HCT116 (cell line): ENCODE measurements around the gene ARFIP2. TPM values are rescaled to one million over a fixed set of nuclear protein-coding genes. Genes with fewer than 3 reads are reported as not detected.

ENCODE experiments used
- ATAC-seq: fragments of 200-7000 bp; cut with Tn5 transposase; 2 replicates; pipeline ENCODE4 v1.9.1; 2020; ENCODE audit warnings: mild to moderate bottlenecking, moderate library complexity
- BruUV-seq: library from RNA; stranded (reverse); fragments of 400-500 nt; replicated peaks from 2 replicates; lab custom pipeline; 2021; lab: Mats Ljungman, UMichigan
- CTCF ChIA-PET: fragments of 300-600 bp; sonication (Branson Sonifier 250); formaldehyde crosslinking; loops from one replicate; lab custom pipeline; 2021; ENCODE audit warnings: antibody characterized with exemption; lab: Charles Lee
- POLR2A ChIA-PET: fragments of 300-600, 350-600 bp; sonication (Branson Sonifier 250); formaldehyde crosslinking; loops from one replicate; lab custom pipeline; 2021; ENCODE audit warnings: antibody characterized with exemption; lab: Charles Lee
- RAD21 ChIA-PET, 2 experiments: fragments of 300-600 bp; sonication (Branson Sonifier 250); formaldehyde crosslinking; loops; one replicate each; lab custom pipeline; 2023; ENCODE audit warnings: low total read pairs in 2 of 2; ENCODE audit not compliant: uncharacterized antibody in 2 of 2, unreplicated experiment in 2 of 2, low non-redundant PET in 1 of 2; lab: Charles Lee
- DNase-seq: peaks from one replicate; pipeline ENCODE4 v3.0.0-alpha.2; 2010; ENCODE audit warnings: low read depth, low spot score
- H2AFZ ChIP-seq: fragments of 200-600 bp; shearing (Covaris generic), sonication (generic); 2 replicates; pipeline ENCODE4 v1.6.1; 2017; ENCODE audit warnings: low read depth, mixed run types, mixed read lengths, antibody characterized with exemption, low read length; ENCODE audit not compliant: poor library complexity, severe bottlenecking
- H3K27ac ChIP-seq: 2 replicates; pipeline ENCODE4 v1.5.1; 2012; ENCODE audit warnings: low read depth, low read length
- H3K27me3 ChIP-seq: fragments of 200-600 bp; sonication (generic); 2 replicates; pipeline ENCODE4 v1.6.1; 2016; ENCODE audit warnings: mixed run types, low read length, mixed read lengths; ENCODE audit not compliant: insufficient read depth
- H3K36me3 ChIP-seq, 2 experiments: fragments of 200-500 bp in 1 of 2; fragments of 200-600 bp in 1 of 2; sonication (Bioruptor generic) in 1 of 2; sonication (generic) in 1 of 2; 2 replicates each; pipeline versions ENCODE4 v1.5.1 to v1.6.1; 2014 to 2016; ENCODE audit warnings: low read length in 2 of 2, inconsistent platforms in 1 of 2, mixed read lengths in 1 of 2, mixed run types in 1 of 2; ENCODE audit not compliant: insufficient read depth in 2 of 2, control insufficient read depth in 1 of 2
- H3K4me1 ChIP-seq, 2 experiments: fragments of 200-600 bp in 1 of 2; sonication (generic) in 1 of 2; 2 replicates each; pipeline versions ENCODE4 v1.5.1 to v1.6.1; 2012 to 2017; ENCODE audit warnings: low read length in 2 of 2, inconsistent platforms in 1 of 2, mild to moderate bottlenecking in 1 of 2, mixed read lengths in 1 of 2, mixed run types in 1 of 2, moderate library complexity in 1 of 2; ENCODE audit not compliant: insufficient read depth in 2 of 2, control insufficient read depth in 1 of 2
- H3K4me2 ChIP-seq: fragments of 200-600 bp; sonication (generic); 2 replicates; pipeline ENCODE4 v1.6.1; 2017; ENCODE audit warnings: mixed run types, low read length, mixed read lengths
- H3K4me3 ChIP-seq, 2 experiments: fragments of 200-600 bp in 1 of 2; sonication (generic) in 1 of 2; replicated peaks in 1 of 2; 2 replicates each; pipeline ENCODE4 v1.5.1; 2011 to 2016; ENCODE audit warnings: low read length in 2 of 2, control low read depth in 1 of 2, low read depth in 1 of 2, mild to moderate bottlenecking in 1 of 2, mixed read lengths in 1 of 2, mixed run types in 1 of 2
- H3K79me2 ChIP-seq: fragments of 200-600 bp; sonication (generic); 2 replicates; pipeline ENCODE4 v1.6.1; 2017; ENCODE audit warnings: mild to moderate bottlenecking, mixed run types, low read length, moderate library complexity, mixed read lengths; ENCODE audit not compliant: insufficient read depth
- H3K9ac ChIP-seq: fragments of 200-600 bp; sonication (generic); 2 replicates; pipeline ENCODE4 v1.6.1; 2016; ENCODE audit warnings: low read length, mixed read lengths
- H3K9me2 ChIP-seq: fragments of 200-600 bp; sonication (generic), shearing (Covaris generic); 2 replicates; pipeline ENCODE4 v1.6.1; 2017; ENCODE audit warnings: mixed run types, mild to moderate bottlenecking, moderate library complexity; ENCODE audit not compliant: insufficient read depth
- H3K9me3 ChIP-seq, 2 experiments: fragments of 200-500 bp in 1 of 2; fragments of 200-600 bp in 1 of 2; sonication (Bioruptor generic) in 1 of 2; sonication (generic) in 1 of 2; 2 replicates each; pipeline ENCODE4 v1.6.1; 2014 to 2017; ENCODE audit warnings: low read length in 2 of 2, mixed read lengths in 2 of 2, inconsistent platforms in 1 of 2, low read depth in 1 of 2, mild to moderate bottlenecking in 1 of 2, mixed run types in 1 of 2, moderate library complexity in 1 of 2; ENCODE audit not compliant: control insufficient read depth in 1 of 2, insufficient read depth in 1 of 2
- H4K20me1 ChIP-seq: fragments of 200-600 bp; sonication (generic), shearing (Covaris generic); 2 replicates; pipeline ENCODE4 v1.6.1; 2017; ENCODE audit warnings: mixed run types, mild to moderate bottlenecking, moderate library complexity; ENCODE audit not compliant: insufficient read depth
- CBX3 ChIP-seq: IDR thresholded peaks from 2 replicates; pipeline ENCODE4 v1.6.1; 2012; ENCODE audit warnings: low read depth
- CEBPB ChIP-seq: IDR thresholded peaks from 2 replicates; pipeline ENCODE4 v1.6.1; 2012; ENCODE audit warnings: low read depth
- CTCF ChIP-seq, 3 experiments: fragments of 200-600 bp in 1 of 3; sonication (generic) in 1 of 3; IDR thresholded peaks in 2 of 3; conservative IDR thresholded peaks in 1 of 3; 2 replicates each; pipeline ENCODE4 v1.5.1; 2012 to 2017; ENCODE audit warnings: low read depth in 2 of 3, low read length in 2 of 3, antibody characterized with exemption in 1 of 3, borderline replicate concordance in 1 of 3, control low read depth in 1 of 3, mild to moderate bottlenecking in 1 of 3, mixed read lengths in 1 of 3, mixed run types in 1 of 3, moderate library complexity in 1 of 3; ENCODE audit not compliant: insufficient read depth in 1 of 3
- ELF1 ChIP-seq: IDR thresholded peaks from 2 replicates; pipeline ENCODE4 v1.6.1; 2012; ENCODE audit warnings: low read depth, borderline replicate concordance
- EZH2 ChIP-seq: fragments of 200-600 bp; sonication (generic); IDR thresholded peaks from 2 replicates; pipeline ENCODE4 v1.6.1; 2017; ENCODE audit warnings: antibody characterized with exemption, mixed run types
- FOSL1 ChIP-seq: IDR thresholded peaks from 2 replicates; pipeline ENCODE4 v1.6.1; 2012; ENCODE audit warnings: low read depth
- JUND ChIP-seq: IDR thresholded peaks from 2 replicates; pipeline ENCODE4 v1.6.1; 2012
- MAX ChIP-seq: IDR thresholded peaks from 2 replicates; pipeline ENCODE4 v1.6.1; 2012
- POLR2A ChIP-seq: IDR thresholded peaks from 2 replicates; pipeline ENCODE4 v1.7.0; 2011; ENCODE audit warnings: borderline replicate concordance; ENCODE audit not compliant: insufficient read depth, insufficient read length; ENCODE audit errors: extremely low read depth
- POLR2AphosphoS5 ChIP-seq: IDR thresholded peaks from 2 replicates; pipeline ENCODE4 v1.6.1; 2011; ENCODE audit warnings: mild to moderate bottlenecking, low read depth, low read length, moderate library complexity
- RAD21 ChIP-seq: IDR thresholded peaks from 2 replicates; pipeline ENCODE4 v1.6.1; 2012; ENCODE audit warnings: low read depth, mild to moderate bottlenecking
- REST ChIP-seq: IDR thresholded peaks from 2 replicates; pipeline ENCODE4 v1.6.1; 2012; ENCODE audit warnings: low read depth
- SIN3A ChIP-seq: IDR thresholded peaks from 2 replicates; pipeline ENCODE4 v1.6.1; 2012; ENCODE audit warnings: low read depth
- SP1 ChIP-seq: IDR thresholded peaks from 2 replicates; pipeline ENCODE4 v1.6.1; 2012; ENCODE audit warnings: low read depth
- SRF ChIP-seq: IDR thresholded peaks from 2 replicates; pipeline ENCODE4 v1.6.1; 2012; ENCODE audit warnings: low read depth
- TCF7L2 ChIP-seq: IDR thresholded peaks from 2 replicates; pipeline ENCODE4 v1.7.0; 2011; ENCODE audit warnings: borderline replicate concordance, inconsistent platforms; ENCODE audit not compliant: insufficient read depth, insufficient read length; ENCODE audit errors: extremely low read depth
- YY1 ChIP-seq: IDR thresholded peaks from 2 replicates; pipeline ENCODE4 v1.6.1; 2011; ENCODE audit warnings: low read length, low read depth, moderate library complexity, mild to moderate bottlenecking; ENCODE audit not compliant: insufficient replicate concordance; ENCODE audit errors: extremely low read depth
- ZBTB33 ChIP-seq: IDR thresholded peaks from 2 replicates; pipeline ENCODE4 v1.6.1; 2011; ENCODE audit warnings: mild to moderate bottlenecking, low read length, moderate library complexity; ENCODE audit not compliant: insufficient replicate concordance; ENCODE audit errors: extremely low read depth
- ZFX ChIP-seq: fragments of 450-650 bp; IDR thresholded peaks from 2 replicates; pipeline ENCODE4 v1.6.1; 2017
- ZNF274 ChIP-seq: fragments of 200-500 bp; sonication (Bioruptor generic); IDR thresholded peaks from 2 replicates; pipeline ENCODE4 v1.6.1; 2014; ENCODE audit warnings: mild to moderate bottlenecking, low read depth, low read length, inconsistent platforms
- intact Hi-C: fragments of 100-400 bp; cut with micrococcal nuclease; formaldehyde crosslinking; loops from 2 replicates; pipeline ENCODE4 v1.10.0; 2022
- total RNA-seq: library from RNA; stranded (reverse); gene quantifications from one replicate; pipeline ENCODE4 v1.2.1, GENCODE V29; 2021; ENCODE audit not compliant: unreplicated experiment

Gene ARFIP2
- total RNA-seq, 1 experiment from 2014 or later: 77.9 TPM

GRCh38 chr11:6497069-6497839 lies 16.1 kb upstream of the ARFIP2 start, which contains the start of gene DNHD1:
DNHD1 (plus strand) TSS chr11:6497280; CDS start chr11:6498216, 936 bp downstream.
- Histone ChIP-seq H3K27ac (no peak within 1 kb of the TSS), H3K27me3 (no peaks in the 10 kb centered on the region), H3K4me2 (no peak within 1 kb of the TSS), H3K9me2 (no peaks in the 10 kb centered on the region), H2AFZ (no peak within 1 kb of the TSS), H3K4me1 (peaks cover 0 to 4% of the 10 kb centered on the region in 2 experiments; a peak in 1 of 4 replicates), H3K9ac (no peak within 1 kb of the TSS), H4K20me1 (no peaks in the 10 kb centered on the region), H3K9me3 (no peaks in the 10 kb centered on the region), H3K79me2 (no peaks in the 10 kb centered on the region), H3K36me3 (no peaks in the 10 kb centered on the region), H3K4me3 (no peak within 1 kb of the TSS)
- ChIA-PET POLR2A (no interaction called here), RAD21 (no interaction called here), CTCF (interaction anchor here (0.5 to 1.8 kb wide), 2 partner anchors 118 to 170 kb away, joined by 4 to 5 read pairs; no protein-coding TSS in a partner anchor)
- no peak for TF ChIP-seq YY1
- TF ChIP-seq SRF: no peak
- TF ChIP-seq TCF7L2: no peak
- no peak for TF ChIP-seq RAD21
- no peak for TF ChIP-seq POLR2AphosphoS5
- no peak for TF ChIP-seq ZNF274
- TF ChIP-seq ZFX: no peak
- no peak for TF ChIP-seq EZH2
- no peak for TF ChIP-seq CEBPB
- TF ChIP-seq POLR2A: no peak
- TF ChIP-seq REST: no peak
- TF ChIP-seq FOSL1: no peak
- TF ChIP-seq CTCF (IDR thresholded peaks at IDR 0.05 in 2 of 3, conservative IDR thresholded peaks at IDR 0.05 in 1 of 3; ENCODE audit: borderline replicate concordance in 1 of 3, insufficient read depth in 1 of 3, low read depth in 2 of 3, low read length in 2 of 3): no peak
- TF ChIP-seq ELF1: no peak
- no peak for TF ChIP-seq JUND
- TF ChIP-seq ZBTB33: no peak
- no peak for TF ChIP-seq SIN3A
- no peak for TF ChIP-seq SP1
- no peak for TF ChIP-seq CBX3
- no peak for TF ChIP-seq MAX
- intact Hi-C loops: no loop called here
- DNase-seq: no peak
- no peak for ATAC-seq
- BruUV-seq: no TSS peak
